Natural killer cell treated with Interleukin-12 subunit alpha and Interleukin-12 subunit beta and Interleukin-15 and Interleukin-18, amount 100 ng/mL, for 72 hours (primary cell): ENCODE measurements around the gene SEZ6L. TPM values are rescaled to one million over a fixed set of nuclear protein-coding genes. Genes with fewer than 3 reads are reported as not detected.
A peak's percentile ranks its signal among the peaks of the same experiment; 100 is the strongest.

Experiments used
- ATAC-seq, 2 donors: fragments of 150-1000 bp; cut with Tn5 transposase in 1 of 2; sonication (Bioruptor Pico), chemical (Tn5 transposase) in 1 of 2; 2 replicates each; pipeline ENCODE4 v1.10.0; 2021
- DNase-seq: peaks from one replicate; pipeline ENCODE4 v3.0.0; 2022; ENCODE audit warnings: low spot score
- H3K27ac Mint-ChIP-seq, 2 donors: 1 replicate in 1 of 2; 2 replicates in 1 of 2; pipeline ENCODE4 v1.8.0; 2022; ENCODE audit warnings: mixed read lengths in 2 of 2, mild to moderate bottlenecking in 1 of 2, moderate library complexity in 1 of 2
- H3K27me3 Mint-ChIP-seq, 2 donors: 1 replicate in 1 of 2; 2 replicates in 1 of 2; pipeline ENCODE4 v1.8.0; 2022; ENCODE audit warnings: mixed read lengths in 2 of 2
- H3K36me3 Mint-ChIP-seq: one replicate; pipeline ENCODE4 v1.8.0; 2022; ENCODE audit warnings: mixed read lengths
- H3K4me1 Mint-ChIP-seq, 2 donors: 1 replicate in 1 of 2; 2 replicates in 1 of 2; pipeline ENCODE4 v1.8.0; 2022; ENCODE audit warnings: low read depth in 2 of 2, mixed read lengths in 2 of 2, mild to moderate bottlenecking in 1 of 2
- H3K4me3 Mint-ChIP-seq: one replicate; pipeline ENCODE4 v1.8.0; 2022; ENCODE audit warnings: mixed read lengths
- H3K9me3 Mint-ChIP-seq: 2 replicates; pipeline ENCODE4 v1.8.0; 2022; ENCODE audit warnings: mixed read lengths
- total RNA-seq, 2 donors: library from RNA; stranded (reverse); gene quantifications; one replicate each; pipeline ENCODE4 v1.2.3, GENCODE V29; 2022

Gene SEZ6L
- total RNA-seq, 2 donors from 2014 or later, result not detected

DNA sequence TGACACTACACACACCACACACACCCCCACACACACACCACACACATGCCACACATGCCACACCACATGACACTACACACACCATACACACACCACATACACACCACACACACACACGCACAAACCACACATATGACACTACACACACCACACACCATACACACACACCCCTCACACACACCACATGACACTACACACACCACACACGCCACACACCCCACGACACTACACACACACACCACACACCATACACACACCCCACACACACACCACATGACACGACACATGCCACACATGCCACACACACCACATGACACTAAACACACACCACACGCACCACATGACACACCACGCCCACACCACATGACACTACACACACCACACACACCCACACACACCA lies 158.0 kb downstream of the SEZ6L start:
- no peaks in the 10 kb centered on the region for H3K9me3 Mint-ChIP-seq
- H3K27ac Mint-ChIP-seq, result peak overlapping the region in 1 of 2 donors; percentile 13
- H3K36me3 Mint-ChIP-seq, result no peaks in the 10 kb centered on the region
- ATAC-seq (peak in 1 of 2 donors; percentile 31), DNase-seq (no peak)
- peaks cover 19 to 34% of the 10 kb centered on the region in 2 donors for H3K27me3 Mint-ChIP-seq
- no peaks in the 10 kb centered on the region for H3K4me1 Mint-ChIP-seq
- H3K4me3 Mint-ChIP-seq, result no peak overlapping the region

DNA sequence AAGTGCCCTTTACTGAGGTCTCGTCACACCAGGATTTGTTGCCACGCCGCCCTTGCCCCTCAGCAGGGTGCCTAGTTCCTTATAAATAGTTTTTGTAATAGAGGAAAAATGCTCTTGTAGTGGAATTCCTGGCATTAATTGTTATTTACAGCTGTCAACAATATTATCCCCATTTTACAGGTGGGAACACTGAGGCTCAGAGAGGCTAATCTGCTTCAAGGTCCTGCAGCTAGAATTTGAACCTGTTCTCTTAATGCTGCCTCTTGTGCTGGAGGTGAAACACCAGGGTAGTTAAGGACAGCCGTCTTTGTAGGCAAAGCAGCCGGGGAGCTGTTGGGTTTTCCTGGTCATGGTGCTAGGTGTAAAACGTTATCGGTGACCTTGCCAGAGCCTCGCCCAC lies 159.0 kb downstream of the SEZ6L start:
- no peak overlapping the region for H3K4me3 Mint-ChIP-seq
- peaks cover 18 to 34% of the 10 kb centered on the region in 2 donors for H3K27me3 Mint-ChIP-seq
- no peak for ATAC-seq
- no peaks in the 10 kb centered on the region for H3K9me3 Mint-ChIP-seq
- no peak for DNase-seq
- no peaks in the 10 kb centered on the region for H3K4me1 Mint-ChIP-seq
- no peaks in the 10 kb centered on the region for H3K36me3 Mint-ChIP-seq
- no peak overlapping the region for H3K27ac Mint-ChIP-seq

DNA sequence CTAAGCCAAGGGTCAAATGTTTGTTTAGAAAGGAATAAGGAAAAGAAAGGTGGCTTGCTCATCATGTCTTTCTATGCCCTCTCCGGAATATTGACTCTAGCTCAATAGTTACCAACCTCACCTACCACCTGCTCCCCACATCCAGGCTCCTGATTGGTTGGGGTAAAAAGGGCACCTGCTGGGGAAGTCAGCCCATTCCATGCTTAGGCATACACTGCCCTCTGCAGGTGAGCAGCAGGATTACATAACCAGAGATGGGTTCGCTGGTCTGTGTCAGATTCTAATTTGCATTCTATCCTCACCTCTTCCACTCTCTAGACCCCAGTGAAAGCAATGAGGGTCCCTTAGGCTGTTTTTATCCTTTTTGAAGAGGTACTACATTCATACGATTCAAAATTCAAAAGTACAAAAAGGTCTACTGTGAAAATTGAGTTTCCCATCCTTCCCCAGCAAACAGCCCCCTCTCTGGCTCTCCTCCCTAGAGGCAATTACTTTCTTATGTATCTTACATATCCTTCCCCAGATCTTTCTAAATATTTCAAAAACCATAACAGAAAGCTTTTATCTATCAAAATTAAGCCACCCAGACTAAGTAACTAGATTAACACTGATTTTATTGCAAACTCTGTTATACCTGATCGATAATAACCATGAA lies 161.8 kb downstream of the SEZ6L start:
- H3K27me3 Mint-ChIP-seq, result peaks cover 19 to 35% of the 10 kb centered on the region in 2 donors
- no peak overlapping the region for H3K27ac Mint-ChIP-seq
- peak; percentile 74 for DNase-seq
- ATAC-seq, result peak; percentile 59 to 72
- H3K36me3 Mint-ChIP-seq, result no peaks in the 10 kb centered on the region
- H3K9me3 Mint-ChIP-seq, result no peaks in the 10 kb centered on the region
- H3K4me1 Mint-ChIP-seq, result no peaks in the 10 kb centered on the region
- H3K4me3 Mint-ChIP-seq, result no peak overlapping the region

DNA sequence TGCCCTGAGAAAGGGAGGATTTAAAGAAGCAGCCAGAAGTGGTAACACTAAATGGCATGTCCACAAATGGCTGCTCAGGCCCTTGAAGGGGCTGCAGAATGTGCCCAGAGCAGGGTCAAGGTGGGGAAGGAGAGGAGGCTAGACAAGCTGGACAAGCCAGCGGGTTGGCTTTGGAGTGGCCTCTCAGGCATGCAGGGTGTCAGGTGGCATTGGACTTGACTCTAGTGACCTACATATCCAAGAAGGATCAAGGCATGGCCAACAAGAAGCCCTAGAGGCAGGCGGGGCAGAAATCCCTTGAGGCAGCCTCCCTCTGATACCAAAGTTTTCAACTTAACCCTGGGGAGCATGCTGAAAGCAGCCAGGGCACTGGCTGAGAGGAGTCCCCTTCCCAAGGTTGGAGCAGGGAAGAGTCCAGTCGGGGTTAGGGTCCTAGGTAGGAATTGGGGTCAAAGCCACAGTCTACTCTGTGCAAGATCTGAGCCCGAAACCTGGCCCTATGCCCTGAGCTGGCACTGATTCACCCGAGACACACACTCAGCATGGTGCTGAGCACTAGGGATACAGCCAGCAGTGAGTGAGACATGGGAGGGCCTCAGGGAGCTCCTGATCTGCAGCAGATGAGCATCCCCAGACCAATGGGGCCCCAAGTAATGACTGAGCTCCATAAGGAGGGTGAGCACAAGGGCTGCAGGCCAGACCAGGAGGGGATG lies 164.0 kb downstream of the SEZ6L start:
- H3K4me3 Mint-ChIP-seq, result no peak overlapping the region
- peaks cover 28 to 30% of the 10 kb centered on the region in 2 donors for H3K27me3 Mint-ChIP-seq
- no peak for DNase-seq
- H3K4me1 Mint-ChIP-seq, result no peaks in the 10 kb centered on the region
- no peak overlapping the region for H3K27ac Mint-ChIP-seq
- no peak for ATAC-seq
- H3K9me3 Mint-ChIP-seq, result no peaks in the 10 kb centered on the region
- H3K36me3 Mint-ChIP-seq, result no peaks in the 10 kb centered on the region

DNA sequence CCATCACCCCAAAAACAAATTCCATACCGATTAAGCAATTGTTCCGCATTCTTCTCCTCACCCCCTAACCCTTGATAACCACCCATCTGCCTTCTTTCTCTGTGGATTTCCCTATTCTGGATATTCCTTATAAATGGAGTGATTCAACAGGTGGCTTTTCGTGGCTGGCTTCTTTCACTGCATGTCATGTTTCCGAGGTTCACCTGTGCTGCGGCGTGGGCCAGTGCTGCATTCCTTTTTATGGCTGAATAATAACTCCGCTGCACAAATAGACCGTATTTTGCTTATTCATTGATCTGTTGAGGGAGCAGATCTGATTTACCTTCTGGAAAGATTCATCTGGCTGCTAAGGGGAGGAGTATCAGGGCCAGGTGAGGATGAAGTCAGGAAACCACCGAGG lies 165.0 kb downstream of the SEZ6L start:
- Mint-ChIP-seq H3K9me3 (no peaks in the 10 kb centered on the region), H3K4me1 (no peaks in the 10 kb centered on the region), H3K4me3 (no peak overlapping the region), H3K27me3 (peaks cover 26 to 31% of the 10 kb centered on the region in 2 donors), H3K27ac (no peak overlapping the region), H3K36me3 (no peaks in the 10 kb centered on the region)
- DNase-seq (no peak), ATAC-seq (no peak)

DNA sequence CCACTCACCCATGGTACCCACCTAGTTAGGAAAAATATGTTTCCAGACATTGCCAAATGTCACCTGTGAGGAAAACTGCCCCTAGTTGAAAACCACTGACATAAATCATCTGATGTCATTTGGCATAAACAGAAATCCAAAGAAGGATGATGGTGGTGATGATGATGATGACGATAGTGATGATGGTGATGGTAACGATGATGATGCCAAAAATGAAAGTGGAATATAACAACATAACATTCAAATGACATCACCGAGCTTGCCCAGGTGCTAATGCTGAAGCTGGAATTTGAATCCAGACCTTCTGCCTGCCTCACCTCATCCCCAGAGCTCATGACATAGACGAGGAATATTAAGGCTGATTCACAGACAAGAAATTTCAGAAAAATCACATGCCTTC lies 167.5 kb downstream of the SEZ6L start:
- no peak for DNase-seq
- Mint-ChIP-seq H3K27me3 (peaks cover 35 to 38% of the 10 kb centered on the region in 2 donors), H3K4me3 (no peak overlapping the region), H3K27ac (no peak overlapping the region), H3K9me3 (no peaks in the 10 kb centered on the region), H3K4me1 (no peaks in the 10 kb centered on the region), H3K36me3 (no peaks in the 10 kb centered on the region)
- no peak for ATAC-seq

DNA sequence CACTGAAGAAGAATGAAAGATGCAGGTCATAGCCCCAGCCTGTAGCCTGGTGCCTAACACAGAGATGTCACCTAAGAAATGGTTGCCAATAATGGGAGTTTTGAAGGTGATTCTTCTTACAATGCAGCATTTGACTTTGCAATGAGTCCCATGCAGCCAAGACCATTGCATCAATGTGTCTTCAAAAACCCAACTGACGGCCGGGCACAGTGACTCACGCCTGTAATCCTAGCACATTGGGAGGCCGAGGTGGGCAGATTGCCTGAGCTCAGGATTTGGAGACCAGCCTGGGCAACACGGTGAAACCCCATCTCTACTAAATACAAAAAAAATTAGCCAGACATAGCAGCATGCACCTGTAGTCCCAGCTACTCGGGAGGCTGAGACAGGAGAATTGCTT lies 170.5 kb downstream of the SEZ6L start:
- Mint-ChIP-seq H3K9me3 (no peaks in the 10 kb centered on the region), H3K4me1 (no peaks in the 10 kb centered on the region), H3K27ac (no peak overlapping the region), H3K27me3 (peaks cover 24 to 36% of the 10 kb centered on the region in 2 donors), H3K4me3 (no peak overlapping the region), H3K36me3 (no peaks in the 10 kb centered on the region)
- ATAC-seq, result no peak
- no peak for DNase-seq

DNA sequence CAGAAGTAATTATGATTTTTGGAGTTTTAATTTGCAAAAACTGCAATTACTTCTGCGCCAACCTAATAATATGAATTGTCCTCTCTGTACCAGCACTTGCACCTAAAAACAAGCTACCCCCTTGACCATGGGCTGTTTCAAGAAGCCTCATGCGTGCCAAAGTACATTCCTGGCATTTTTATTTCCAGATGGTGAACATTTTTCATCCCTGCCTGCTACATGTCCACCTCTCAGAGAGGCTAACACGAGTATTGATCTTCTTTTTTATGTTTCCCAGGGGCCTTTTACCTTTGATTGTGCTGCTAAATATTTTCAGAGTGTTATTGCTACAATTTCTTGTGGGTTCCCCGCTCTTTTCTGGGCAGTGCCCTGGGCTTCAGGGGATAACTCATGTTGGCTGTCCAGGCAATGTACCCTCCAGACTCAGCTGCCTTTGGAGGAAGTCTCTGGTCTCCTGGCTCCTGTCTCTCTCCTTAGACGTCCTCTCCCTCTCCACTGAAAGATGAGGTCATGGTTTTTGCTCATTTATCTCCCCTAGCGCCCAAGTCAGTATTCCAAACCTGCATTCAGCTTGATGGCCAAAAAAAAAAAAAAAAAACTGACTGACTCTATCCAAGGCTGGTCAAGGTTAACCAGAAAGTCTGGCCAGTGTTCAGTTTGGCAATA lies 173.6 kb downstream of the SEZ6L start:
- DNase-seq, result no peak
- no peak for ATAC-seq

DNA sequence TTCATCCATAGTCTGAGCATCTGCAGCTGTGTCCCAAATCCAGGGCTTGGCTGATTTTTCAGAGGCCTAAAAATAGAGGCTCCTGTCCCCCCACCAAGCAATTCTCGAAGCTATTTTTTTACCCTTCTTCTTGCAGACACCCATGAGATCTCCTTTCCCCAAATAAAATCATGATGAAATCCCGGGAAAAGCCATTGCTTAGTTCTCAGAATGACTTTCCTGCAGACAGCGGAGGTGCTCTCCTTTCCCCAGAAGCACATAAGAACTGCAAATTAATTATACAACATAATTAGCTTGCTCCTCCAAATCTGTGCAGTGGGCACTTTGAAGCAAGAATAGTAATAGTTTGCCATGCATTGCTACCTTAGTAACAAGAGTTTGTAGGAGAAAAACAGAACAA lies 176.2 kb downstream of the SEZ6L start:
- Mint-ChIP-seq H3K36me3 (no peaks in the 10 kb centered on the region), H3K4me3 (no peak overlapping the region), H3K4me1 (no peaks in the 10 kb centered on the region), H3K27ac (no peak overlapping the region), H3K27me3 (peaks cover 20 to 26% of the 10 kb centered on the region in 2 donors), H3K9me3 (no peaks in the 10 kb centered on the region)
- ATAC-seq, result no peak
- DNase-seq, result no peak

More for the DNA sequence above, 173.6 kb downstream of the SEZ6L start:
- H3K36me3 Mint-ChIP-seq, result no peaks in the 10 kb centered on the region
- no peaks in the 10 kb centered on the region for H3K4me1 Mint-ChIP-seq
- H3K9me3 Mint-ChIP-seq, result no peaks in the 10 kb centered on the region
- H3K27ac Mint-ChIP-seq, result no peak overlapping the region
- no peak overlapping the region for H3K4me3 Mint-ChIP-seq
- peaks cover 24 to 28% of the 10 kb centered on the region in 2 donors for H3K27me3 Mint-ChIP-seq

DNA sequence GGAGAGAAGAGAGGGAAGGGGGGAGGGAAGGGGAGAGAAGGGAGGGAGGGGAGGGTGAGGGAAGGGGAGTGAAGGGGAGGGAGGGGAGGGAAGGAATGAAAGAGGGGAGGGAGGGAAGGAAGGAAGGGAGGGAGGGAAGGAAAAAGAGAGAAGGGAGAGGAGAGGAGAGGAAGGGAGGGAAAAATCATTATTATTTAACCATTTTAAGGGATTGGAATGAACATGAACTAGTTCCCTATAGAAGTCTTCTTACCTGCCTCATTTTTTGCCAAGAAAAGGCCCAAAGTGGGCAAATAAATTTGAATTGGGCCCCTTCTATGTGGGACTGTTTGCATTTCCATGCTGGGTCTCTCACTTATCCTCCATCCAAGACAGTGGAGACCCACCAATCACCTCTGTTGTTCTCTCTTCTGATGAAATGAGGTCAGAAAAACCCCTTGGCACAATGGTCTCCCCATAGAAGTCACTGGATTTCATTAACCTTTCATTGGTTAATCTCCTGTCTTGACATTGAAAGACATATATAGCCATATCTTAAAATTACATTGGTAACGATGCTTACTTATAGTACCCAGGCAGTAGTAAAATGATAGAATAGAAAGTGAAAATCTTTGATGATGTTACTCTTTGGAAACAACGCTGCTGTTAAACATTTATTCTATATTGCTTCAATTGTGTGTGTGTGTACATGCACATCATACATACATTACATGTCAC lies 179.7 kb downstream of the SEZ6L start:
- Mint-ChIP-seq H3K36me3 (no peaks in the 10 kb centered on the region), H3K27me3 (peaks cover 14 to 24% of the 10 kb centered on the region in 2 donors), H3K9me3 (no peaks in the 10 kb centered on the region), H3K4me1 (no peaks in the 10 kb centered on the region), H3K4me3 (no peak overlapping the region), H3K27ac (no peak overlapping the region)
- no peak for ATAC-seq
- no peak for DNase-seq

DNA sequence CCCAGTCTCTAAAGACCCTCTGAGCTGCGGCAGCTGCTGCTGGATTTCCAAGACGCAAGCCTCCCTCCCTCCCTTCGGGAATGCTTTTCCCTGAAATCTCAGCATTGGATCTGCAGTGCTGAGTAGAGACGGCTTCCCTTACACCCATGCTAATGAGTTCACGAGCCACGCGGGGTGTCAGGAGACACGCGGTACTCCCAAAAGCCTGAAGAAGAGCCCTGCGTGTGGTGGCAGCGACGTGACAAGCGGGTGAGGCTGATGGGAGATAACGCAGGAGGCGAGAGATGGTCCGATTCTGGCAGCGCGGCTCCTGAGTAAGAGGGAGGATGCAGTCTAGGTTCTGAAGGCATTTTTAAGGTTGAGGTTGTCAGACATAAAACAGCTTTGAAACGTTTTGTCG lies 185.4 kb downstream of the SEZ6L start:
- DNase-seq, result no peak
- no peaks in the 10 kb centered on the region for H3K9me3 Mint-ChIP-seq
- H3K27me3 Mint-ChIP-seq, result peaks cover 16 to 25% of the 10 kb centered on the region in 2 donors
- no peak overlapping the region for H3K27ac Mint-ChIP-seq
- no peaks in the 10 kb centered on the region for H3K36me3 Mint-ChIP-seq
- no peak for ATAC-seq
- no peaks in the 10 kb centered on the region for H3K4me1 Mint-ChIP-seq
- no peak overlapping the region for H3K4me3 Mint-ChIP-seq

DNA sequence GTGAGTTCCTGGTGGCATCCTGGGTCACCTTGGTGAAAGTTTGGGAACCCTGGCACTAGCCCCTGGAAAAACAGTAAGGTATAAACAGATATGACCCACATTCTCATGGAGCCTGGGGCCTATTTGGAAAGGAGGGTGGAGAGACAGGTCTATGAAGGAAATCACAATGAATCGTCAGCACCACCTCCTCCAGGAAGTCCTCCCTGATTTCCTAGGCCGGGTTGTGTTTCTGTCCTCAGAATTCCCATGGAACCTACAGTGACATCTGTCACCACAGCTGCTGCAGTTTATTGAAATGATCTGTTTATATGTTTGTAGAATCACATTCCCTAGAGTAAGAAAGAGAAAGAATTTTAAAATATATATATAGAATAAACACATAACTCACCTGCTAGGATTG lies 188.0 kb downstream of the SEZ6L start:
- H3K4me3 Mint-ChIP-seq, result no peak overlapping the region
- H3K9me3 Mint-ChIP-seq, result no peaks in the 10 kb centered on the region

DNA sequence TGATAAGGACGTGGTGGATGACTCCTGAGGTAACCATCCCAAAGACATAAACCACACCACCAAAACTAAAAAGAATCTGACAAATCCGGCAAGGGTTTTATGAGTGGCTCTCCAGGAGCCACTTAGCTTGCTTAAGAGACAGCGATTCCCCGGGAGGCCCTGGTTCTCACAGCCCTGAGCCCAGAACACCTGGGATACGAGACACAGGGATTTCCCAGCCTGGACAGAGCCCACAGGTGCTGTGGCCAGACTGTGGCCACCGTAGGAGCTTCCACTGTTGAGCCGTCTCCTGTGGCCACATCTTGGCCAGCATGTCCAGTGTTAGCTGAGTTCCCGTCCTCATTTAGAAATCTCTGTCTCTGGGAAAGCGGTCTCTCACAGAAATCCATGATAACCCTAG lies 188.6 kb downstream of the SEZ6L start:
- ATAC-seq (no peak), DNase-seq (no peak)
- Mint-ChIP-seq H3K36me3 (no peaks in the 10 kb centered on the region), H3K27ac (no peak overlapping the region), H3K9me3 (no peaks in the 10 kb centered on the region), H3K4me1 (peaks cover 6 to 7% of the 10 kb centered on the region in 2 donors), H3K4me3 (no peak overlapping the region), H3K27me3 (peaks cover 23 to 37% of the 10 kb centered on the region in 2 donors)

More for the DNA sequence above, 188.0 kb downstream of the SEZ6L start:
- no peak overlapping the region for H3K27ac Mint-ChIP-seq
- H3K27me3 Mint-ChIP-seq, result peaks cover 20 to 34% of the 10 kb centered on the region in 2 donors
- H3K36me3 Mint-ChIP-seq, result no peaks in the 10 kb centered on the region
- H3K4me1 Mint-ChIP-seq, result peaks cover 6 to 7% of the 10 kb centered on the region in 2 donors
- ATAC-seq (no peak), DNase-seq (no peak)
